Epithelial cell of umbilical artery (primary cell): ENCODE results near the gene PGK2. TPM values are rescaled to one million over a fixed set of nuclear protein-coding genes. Genes with fewer than 3 reads are reported as not detected.

ENCODE experiments used
- total RNA-seq: library from RNA; depleted of rRNA; stranded (reverse); fragments of >200 nt; gene quantifications from 2 replicates; pipeline ENCODE4 v1.2.3, GENCODE V29; 2014

The PGK2 gene
- total RNA-seq, result not detected in 2 replicates

DNA sequence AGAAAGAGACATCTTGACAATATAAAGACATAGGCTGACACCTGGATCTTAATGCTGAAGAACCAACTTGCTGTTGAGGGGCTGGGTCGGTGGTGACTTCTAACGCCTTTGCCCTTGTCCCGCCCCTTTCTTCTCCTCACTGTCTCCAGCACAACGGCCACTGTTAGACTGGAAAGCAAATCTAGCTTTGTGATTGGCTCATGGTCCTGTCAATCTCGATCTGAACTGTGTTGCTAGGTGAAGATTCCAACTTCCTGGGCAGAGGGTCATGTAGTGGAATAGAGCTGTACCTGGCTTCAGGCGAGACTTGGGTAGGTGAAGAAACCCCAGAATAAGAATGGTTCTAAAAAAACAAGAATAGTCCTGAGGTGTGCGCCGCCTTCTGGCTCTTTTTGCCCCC is at the start of gene PGK2:
PGK2 (minus strand) TSS at position 110 of the 400 bp plus-strand sequence; CDS start at position 12, 98 bp downstream.

GRCh38 chr6:49744259-49744658 is 42.8 kb downstream of the PGK2 start, which contains the start of gene CRISP3:
CRISP3 (minus strand) TSS chr6:49744388; CDS start chr6:49744367, 21 bp downstream.

Other genes with a start within 250 kb of the PGK2 start
- gene C6orf141, start 236.6 kb downstream of the PGK2 start, total RNA-seq, result 2.6 and 2.7 TPM in 2 replicates
- gene RHAG, start 150.4 kb downstream of the PGK2 start, total RNA-seq, result not detected in 2 replicates
- gene CRISP2, start 73.7 kb downstream of the PGK2 start, total RNA-seq, result under 0.01 TPM in 1 of 2 replicates, not detected in the other
- not detected in 2 replicates for gene CRISP3, start 42.9 kb downstream of the PGK2 start, total RNA-seq
- not detected in 2 replicates for gene CRISP1, start 79.2 kb upstream of the PGK2 start, total RNA-seq
- not detected in 2 replicates for gene DEFB114, start 176.9 kb upstream of the PGK2 start, total RNA-seq
- not detected in 2 replicates for gene DEFB113, start 182.3 kb upstream of the PGK2 start, total RNA-seq
- gene DEFB110, start 234.7 kb upstream of the PGK2 start, total RNA-seq, result not detected in 2 replicates